ENCODE results near the gene TRPV2.

DNA sequence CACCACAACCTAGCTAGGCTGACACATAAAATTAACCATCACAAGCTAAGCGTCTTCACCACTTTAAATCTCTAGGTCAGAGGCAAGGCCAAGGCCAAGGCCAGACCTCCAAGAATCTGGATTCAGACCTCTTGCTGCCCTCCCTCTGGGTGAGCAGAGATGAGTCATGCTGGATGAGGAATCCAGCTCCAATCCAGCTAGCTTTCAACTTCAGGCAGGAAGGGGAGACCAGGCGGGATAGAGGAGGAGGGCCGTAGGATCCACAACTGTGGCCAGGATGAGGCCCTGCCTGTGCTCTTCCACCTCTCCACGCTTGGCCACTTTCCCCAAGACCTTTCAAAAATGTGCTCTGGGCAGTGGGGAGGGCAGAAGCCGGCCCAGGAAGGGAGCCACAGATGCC is 61.9 kb downstream of the TRPV2 start:
- TF ChIP-seq YY1 (IDR thresholded peaks at IDR 0.05; ENCODE audit: insufficient read depth, insufficient read length) (no peak), ZNF274 (IDR thresholded peaks at IDR 0.05; ENCODE audit: low read depth, low read length) (no peak)

All from NT2/D1 (cell line).